ENCODE data around the gene KRTAP2-3.
"Not testable (repeated sequence)": the region's sequence is repeated elsewhere in the genome, so short reads cannot be mapped to it uniquely, and the experiment has no call there.

Gene KRTAP2-3, protein sequence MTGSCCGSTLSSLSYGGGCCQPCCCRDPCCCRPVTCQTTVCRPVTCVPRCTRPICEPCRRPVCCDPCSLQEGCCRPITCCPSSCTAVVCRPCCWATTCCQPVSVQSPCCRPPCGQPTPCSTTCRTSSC

DNA sequence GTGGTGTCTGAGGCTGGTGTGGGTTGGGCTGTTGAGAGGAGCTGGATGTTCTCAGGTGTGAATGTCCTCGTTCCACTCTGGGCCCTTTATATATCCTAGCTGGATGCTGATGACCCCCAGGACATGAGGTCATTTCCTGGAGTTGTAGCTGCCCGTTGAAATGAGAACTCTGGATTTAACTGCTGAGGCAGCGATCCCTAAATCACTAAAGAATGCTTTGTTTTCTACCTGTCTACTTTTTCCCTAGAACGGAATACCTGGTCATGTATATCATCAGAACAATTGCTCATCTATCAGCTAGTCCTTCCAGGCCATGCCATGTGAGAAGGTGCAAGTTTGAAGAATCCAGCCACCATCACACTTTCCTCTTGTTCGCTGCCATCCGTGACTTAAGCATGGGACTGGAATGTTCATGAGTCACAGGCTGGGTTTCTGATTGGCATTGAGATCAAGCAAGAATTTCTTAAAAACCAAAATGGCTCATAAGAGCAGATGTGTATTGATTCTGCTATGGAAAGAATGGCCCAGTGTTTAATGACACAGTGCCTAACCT lies at the start of gene KRTAP2-3:
KRTAP2-3 (minus strand) TSS at position 63 of the 553 bp plus-strand sequence. CDS start 64 bp downstream, outside the sequence.
- DNase-seq = no peak

DNA sequence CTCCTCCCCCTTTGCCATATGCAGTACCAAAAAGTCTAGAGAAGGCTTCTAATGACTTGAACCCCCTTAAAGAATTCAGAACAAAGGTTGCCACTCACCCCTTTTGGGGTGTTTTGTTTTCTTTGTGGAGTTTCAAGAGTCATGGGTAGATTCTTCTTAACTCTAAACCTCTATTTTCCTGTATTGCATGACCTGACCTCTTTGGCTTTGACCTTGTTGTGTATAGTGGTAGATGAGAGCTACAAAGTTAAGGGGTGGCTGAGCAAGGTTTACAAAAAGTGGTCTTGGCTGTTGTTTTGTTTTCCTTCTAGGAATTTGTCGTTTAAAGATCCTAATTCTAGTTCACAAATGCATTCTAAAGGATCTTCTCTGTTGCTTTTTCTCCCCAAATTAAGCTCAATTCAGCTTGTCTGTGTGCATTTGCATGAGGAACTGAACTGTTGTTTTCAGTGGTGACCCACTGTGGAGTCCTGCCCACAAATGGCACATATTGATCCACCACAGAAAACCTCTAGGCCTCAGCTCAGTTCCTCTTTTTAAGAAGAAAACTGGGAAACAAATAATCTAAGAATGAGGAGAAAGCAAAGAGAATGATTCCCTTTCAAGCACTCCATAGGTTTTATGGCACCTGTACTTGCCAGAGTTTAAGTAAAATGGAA lies 48.9 kb upstream of the KRTAP2-3 start:
- not testable (repeated sequence) for DNase-seq

DNA sequence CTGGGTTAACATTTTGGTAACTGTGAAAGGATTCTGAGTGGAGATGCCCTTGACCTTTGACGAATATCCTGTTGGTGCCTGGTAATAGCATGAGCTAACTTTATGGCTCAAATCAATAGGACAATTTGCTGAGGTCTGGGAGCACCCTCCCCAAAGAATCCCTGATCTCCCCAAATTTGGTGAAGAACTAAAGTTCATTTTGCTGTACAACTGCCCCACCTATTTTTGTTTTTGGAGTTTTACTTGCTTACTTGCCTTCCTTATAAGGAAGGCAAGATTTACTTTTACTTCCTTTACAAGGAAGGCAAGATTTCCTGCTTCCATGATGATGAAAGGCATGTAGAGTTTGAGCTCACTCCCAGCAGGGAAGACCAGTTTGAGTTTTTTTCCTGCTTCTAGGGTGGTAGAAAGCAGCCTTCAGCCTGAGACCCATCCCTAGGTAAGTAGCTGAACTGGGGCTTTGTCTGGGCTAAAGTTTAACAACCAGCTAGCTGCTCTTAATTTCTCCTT lies 48.1 kb upstream of the KRTAP2-3 start:
- DNase-seq = no peak

DNA sequence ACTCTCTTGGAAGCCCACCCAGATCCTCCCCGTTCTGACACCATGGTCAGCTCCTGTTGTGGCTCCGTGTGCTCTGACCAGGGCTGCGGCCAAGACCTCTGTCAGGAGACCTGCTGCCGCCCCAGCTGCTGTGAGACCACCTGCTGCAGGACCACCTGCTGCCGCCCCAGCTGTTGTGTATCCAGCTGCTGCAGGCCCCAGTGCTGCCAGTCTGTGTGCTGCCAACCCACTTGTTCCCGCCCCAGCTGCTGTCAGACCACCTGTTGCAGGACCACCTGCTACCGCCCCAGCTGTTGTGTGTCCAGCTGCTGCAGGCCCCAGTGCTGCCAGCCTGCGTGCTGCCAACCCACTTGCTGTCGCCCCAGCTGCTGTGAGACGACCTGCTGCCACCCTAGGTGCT lies 45.4 kb upstream of the KRTAP2-3 start, which contains the start of gene KRTAP4-9:
KRTAP4-9 (plus strand) TSS at position 43 of the 400 bp plus-strand sequence; CDS start at position 43, 0 bp downstream.
- not testable (repeated sequence) for DNase-seq

DNA sequence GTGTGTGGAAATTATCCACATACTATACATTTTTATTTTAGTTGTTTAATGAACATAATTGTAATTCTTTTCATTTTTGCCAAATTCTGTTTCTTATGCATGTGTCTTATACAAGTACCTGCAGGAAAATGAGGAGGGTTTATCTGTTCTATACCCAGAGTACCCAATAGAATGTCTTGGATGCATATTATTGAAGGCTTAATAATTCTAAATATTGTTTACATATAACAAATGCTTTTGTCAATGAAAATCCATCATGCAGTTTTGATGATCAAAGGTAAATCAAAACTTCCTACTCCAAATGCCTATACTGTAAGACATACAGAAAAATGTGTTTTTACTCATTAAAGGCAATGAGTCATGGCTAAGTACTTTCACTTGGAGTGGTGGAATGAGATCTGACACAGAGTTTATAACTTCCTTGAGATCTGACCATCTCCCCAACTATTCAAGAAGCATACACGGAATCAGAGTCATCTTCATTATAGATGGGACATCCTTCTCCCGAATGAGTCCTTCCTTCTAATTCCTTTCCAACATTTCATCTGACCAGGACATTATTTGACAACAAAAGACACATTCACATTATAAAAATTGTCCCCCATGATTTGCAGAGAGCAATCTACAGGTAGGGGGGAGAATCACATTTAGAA lies 44.6 kb upstream of the KRTAP2-3 start:
- DNase-seq = not testable (repeated sequence)

DNA sequence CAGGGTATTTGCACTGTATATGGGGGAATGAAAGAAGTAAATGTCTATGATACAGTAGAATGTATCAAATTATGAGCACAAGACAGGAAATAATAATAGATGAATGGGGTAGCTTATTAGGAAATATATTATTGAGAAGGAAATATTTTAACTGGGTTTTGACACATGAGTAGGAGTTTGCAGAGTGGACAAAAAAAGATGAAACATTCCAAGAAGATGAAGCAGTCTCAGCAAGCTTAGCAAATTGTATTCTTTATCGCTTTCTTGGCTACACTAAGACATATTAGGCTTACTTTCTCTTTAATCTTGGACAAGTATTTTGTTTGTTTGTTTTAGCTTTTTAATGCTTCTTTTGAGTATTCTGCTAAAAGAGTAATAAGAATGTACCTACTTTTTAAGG lies 44.0 kb upstream of the KRTAP2-3 start:
- no peak for DNase-seq

DNA sequence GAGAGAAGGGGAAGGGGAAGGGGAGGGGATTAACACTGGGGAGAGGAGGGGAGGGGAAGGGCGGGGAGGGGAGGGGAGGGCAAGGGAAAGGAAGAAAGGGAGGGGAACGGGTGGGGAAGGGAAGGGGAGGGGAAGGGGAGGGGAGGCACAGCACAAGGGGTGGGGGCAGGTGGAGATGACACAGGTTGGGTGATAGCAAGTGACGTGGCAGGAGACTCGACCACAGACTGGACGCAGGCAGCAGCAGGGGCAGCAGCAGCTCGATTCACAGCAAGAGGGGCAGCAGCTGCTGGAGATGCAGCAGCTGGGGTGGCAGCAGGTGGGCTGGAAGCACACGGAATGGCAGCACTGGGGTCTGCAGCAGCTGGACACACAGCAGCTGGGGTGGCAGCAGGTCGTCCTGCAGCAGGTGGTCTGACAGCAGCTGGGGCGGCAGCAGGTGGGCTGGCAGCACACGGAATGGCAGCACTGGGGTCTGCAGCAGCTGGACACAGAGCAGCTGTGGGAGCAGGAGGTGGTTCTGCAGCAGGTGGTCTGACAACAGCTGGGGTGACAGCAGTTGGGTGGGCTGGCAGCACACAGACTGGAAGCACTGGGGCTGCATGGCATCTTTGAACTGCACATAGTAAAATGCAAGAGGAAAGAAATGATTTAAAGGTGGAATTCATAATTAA lies 41.8 kb upstream of the KRTAP2-3 start, which contains the start of gene KRTAP4-16:
KRTAP4-16 (minus strand) TSS at position 624 of the 674 bp plus-strand sequence; CDS start at position 624, 0 bp downstream.
- DNase-seq = no peak

DNA sequence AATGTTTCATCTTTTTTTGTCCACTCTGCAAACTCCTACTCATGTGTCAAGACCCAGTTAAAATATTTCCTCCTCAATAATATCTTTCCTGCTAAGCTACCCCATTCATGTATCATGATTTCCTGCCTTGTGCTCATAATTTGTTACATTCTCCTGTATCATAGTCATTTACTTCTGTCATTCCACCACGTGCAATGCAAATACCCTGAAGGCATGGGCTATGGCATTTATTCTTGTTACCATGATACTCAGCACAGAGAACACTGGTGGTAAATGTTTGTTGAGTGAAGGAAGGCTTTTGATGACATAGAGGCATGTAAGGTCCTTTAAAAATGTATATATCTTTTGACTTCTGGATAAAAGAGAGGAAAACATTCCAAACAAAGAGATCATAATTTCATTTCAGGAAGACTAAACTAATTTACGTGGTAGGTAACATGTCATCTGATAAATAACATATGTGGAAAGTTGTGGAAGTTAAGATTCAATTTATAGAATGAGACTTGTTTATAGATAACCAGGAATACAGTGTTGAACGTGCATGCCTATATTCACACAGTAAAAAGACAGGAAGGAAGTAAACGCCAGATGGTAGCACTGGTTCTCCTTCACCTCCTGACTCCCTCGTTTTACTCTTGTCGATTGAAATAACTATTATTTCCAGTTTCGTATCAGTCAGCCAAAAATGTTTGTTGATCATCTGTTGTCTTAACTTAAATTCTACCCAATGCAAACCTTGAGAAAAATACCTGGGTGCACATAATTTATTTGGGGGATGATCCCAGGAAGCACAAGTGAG lies 40.0 kb upstream of the KRTAP2-3 start:
- DNase-seq = not testable (repeated sequence)

DNA sequence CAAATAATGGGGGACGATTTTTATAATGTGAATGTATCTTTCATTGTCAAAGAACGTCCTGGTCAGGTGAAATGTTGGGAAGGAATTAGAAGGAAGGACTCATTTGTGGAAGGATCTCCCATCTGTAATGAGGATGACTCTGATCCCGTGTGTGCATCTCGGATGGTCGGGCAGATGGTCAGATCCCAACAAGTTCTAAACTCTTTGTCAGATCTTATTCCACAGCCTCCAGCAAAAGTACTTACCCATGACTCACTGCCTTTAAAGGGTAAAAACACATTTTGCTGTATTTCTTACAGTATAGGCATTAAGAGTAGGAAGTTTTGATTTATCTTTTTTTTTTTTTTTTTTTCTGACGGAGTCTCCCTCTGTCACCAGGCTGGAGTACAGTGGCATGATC lies 38.6 kb upstream of the KRTAP2-3 start:
- DNase-seq = no peak

DNA sequence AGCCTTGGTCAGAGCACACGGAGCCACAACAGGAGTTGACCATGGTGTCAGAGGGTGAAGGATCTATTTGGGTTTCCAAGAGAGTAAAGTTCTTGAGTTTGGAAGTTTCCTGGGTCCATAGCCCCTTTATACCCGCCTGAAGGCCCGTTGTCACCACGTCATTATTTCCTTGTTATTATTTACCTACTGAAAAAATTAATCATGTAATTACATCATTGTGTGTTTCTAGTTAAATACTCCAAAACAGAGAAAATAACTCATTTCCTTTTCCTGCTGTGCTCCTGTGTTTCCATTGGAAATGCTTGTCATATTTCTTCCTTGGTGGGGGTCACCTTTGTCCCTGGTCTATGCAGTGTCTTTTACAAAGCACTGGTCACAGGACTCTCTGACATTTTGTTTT lies 38.1 kb upstream of the KRTAP2-3 start, which contains the start of gene KRTAP4-8:
KRTAP4-8 (minus strand) TSS at position 101 of the 400 bp plus-strand sequence; CDS start at position 43, 58 bp downstream.
- DNase-seq = no peak

DNA sequence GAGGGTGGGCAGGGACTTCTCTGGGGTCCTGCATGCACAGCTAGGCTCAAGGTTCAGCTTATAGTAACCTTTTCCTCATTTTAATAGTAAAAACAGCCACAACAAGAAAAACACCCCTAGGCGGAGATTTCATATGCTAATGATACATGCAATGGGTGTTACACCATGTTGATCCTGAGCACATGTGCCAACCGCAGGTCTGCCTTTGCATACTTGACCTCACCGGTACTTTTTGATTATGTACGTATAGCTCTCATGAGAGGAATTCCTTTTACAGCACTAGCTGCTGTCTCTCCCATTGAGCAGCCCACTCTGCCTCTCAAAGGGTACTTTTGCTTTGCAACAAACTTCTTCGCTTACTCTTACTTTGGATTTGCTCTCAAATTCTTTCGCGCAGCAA lies 36.1 kb upstream of the KRTAP2-3 start:
- no peak for DNase-seq

DNA sequence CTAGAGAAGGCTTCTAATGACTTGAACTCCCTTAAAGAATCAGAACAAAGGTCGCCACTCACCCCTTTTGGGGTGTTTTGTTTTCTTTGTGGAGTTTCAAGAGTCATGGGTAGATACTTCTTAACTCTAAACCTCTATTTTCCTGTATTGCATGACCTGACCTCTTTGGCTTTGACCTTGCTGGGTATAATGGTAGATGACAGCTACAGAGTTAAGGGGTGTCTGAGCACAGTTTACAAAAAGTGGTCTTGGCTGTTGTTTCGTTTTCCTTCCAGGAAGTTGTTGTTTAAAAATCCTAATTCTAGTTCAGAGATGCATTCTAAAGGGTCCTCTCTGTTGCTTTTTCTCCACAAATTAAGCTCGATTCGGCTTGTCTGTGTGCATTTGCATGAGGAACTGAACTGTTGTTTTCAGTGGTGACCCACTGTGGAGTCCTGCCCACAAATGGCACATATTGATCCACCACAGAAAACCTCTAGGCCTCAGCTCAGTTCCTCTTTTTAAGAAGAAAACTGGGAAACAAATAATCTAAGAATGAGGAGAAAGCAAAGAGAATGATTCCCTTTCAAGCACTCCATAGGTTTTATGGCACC lies 28.9 kb upstream of the KRTAP2-3 start:
- not testable (repeated sequence) for DNase-seq

DNA sequence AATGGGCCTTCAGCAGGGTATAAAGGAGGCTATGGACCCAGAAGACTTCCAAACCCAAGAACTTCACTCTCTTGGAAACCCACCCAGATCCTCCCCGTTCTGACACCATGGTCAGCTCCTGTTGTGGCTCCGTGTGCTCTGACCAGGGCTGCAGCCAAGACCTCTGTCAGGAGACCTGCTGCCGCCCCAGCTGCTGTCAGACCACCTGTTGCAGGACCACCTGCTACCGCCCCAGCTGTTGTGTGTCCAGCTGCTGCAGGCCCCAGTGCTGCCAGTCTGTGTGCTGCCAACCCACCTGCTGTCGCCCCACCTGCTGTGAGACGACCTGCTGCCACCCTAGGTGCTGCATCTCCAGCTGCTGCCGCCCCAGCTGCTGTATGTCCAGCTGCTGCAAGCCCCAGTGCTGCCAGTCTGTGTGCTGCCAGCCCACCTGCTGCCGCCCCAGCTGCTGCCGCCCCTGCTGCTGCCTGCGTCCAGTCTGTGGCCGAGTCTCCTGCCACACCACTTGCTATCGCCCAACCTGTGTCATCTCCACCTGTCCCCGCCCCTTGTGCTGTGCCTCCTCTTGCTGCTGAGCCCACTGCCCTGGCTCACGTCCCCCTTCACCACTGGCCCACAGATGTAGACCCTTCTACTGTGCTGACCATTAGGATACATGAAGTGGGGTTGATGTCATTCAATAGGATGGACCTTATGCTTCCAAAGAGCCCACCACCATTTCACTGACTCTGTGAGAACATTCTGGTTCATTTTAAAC lies 24.4 kb upstream of the KRTAP2-3 start, which contains the start of gene KRTAP4-7:
KRTAP4-7 (plus strand) TSS at position 51 of the 757 bp plus-strand sequence; CDS start at position 108, 57 bp downstream.
- not testable (repeated sequence) for DNase-seq

DNA sequence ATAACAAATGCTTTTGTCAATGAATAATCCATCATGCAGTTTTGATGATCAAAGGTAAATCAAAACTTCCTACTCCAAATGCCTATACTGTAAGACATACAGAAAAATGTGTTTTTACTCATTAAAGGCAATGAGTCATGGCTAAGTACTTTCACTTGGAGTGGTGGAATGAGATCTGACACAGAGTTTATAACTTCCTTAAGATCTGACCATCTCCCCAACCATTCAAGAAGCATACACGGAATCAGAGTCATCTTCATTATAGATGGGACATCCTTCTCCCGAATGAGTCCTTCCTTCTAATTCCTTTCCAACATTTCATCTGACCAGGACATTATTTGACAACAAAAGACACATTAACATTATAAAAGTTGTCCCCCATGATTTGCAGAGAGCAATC lies 23.5 kb upstream of the KRTAP2-3 start:
- DNase-seq = not testable (repeated sequence)

DNA sequence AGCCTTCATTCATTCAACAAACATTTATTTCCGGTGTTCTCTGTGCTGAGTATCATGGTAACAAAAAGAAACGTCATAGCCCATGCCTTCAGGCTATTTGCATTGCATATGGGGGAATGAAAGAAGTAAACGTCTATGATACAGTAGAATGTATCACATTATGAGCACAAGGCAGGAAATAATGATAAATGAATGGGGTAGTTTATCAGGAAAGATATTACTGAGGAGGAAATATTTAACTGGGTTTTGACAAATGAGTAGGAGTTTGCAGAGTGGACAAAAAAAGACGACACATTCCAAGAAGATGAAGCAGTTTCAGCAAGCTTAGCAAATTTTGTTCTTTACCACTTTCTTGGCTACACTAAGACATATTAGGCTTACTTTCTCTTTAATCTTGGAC lies 22.7 kb upstream of the KRTAP2-3 start:
- DNase-seq = no peak

DNA sequence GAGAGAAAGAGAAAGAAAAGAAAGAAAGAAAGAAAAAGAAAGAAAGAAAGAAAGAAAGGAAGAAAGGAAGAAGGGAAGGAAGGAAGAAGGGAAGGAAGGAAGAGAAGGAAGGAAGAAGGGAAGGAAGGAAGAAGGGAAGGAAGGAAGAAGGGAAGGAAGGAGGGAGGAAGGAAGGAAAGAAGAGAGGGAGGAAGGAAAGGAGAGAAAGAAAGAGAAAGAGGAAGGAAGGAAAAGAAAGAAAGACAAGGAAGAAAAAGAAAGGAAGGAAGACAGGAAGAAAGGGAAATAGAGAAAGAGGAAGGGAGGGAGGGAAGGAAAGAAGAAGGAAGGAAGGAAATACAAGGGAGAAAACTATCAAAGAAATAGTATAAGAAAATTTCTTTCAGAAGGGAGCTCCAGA lies 16.9 kb upstream of the KRTAP2-3 start:
- no peak for DNase-seq

DNA sequence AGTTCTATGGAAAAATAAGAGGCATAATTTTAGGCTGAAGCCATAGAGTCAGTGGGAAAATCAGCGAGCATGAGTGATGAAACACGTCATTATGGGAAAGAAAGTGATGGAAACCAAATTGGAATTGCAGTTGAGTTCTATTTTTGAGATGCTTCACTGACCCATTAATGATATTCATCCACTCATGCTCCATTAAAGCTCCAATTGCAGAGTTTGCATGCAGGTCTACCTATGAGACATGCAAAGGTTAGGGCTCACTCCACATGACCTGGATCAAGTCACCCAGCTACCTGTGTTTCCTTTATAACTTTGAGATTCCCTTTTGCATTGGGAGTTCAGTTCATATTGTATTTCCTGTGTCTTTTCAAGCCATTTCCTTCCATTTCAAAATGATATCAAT lies 13.8 kb upstream of the KRTAP2-3 start:
- DNase-seq = no peak

DNA sequence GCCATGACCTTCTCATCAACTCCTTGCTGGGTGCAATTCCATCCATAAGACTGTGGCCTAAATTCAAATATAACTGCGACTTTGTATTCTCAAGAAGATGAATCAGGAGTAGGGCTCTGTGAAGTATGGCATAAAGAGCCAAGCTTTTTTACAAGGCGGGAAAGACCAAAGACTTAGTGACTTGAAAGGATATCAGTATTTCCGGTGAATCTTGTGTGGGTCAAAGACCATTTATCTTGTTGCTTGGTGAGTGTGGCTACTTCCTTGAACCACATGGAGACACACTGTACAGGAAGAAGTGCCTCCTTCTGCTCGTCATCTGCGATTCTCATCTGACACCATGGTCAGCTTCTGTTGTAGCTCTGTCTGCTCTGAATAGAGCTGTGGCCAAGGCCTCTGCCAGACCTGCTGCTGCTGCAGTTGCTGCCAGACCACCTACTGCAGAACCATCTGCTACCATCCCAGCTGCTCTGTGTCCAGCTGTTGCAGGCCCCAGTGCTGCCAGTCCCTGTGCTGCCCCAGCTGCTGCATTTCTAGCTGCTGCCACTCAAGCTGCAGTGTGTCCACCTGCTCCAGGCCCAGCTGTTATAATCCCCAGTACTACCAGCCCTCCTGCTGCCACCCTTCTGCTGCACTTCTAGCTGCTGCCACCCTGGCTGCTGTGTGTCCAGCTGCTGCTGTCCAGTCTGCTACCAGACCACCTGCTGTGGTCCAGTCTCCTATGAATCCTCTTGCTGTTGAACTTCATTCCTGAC lies 11.9 kb upstream of the KRTAP2-3 start:
- DNase-seq = no peak

DNA sequence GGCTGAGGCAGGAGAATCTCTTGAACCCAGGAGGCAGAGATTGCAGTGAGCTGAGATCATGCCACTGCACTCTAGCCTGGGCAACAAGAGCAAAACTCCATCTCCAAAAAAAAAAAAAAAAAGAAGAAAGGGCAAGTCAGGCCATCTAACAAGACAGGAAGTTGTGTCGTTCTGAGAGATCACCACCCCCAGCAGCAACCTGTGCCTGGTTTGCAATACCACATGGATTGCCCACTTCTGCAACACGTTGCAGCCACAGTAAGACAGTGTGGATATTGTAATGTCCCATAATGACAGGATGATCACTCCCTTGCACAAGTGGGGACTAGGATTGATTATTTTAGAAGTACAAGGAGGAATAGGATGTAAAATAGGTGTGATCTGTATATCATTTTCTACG lies 9.1 kb upstream of the KRTAP2-3 start:
- DNase-seq = no peak

DNA sequence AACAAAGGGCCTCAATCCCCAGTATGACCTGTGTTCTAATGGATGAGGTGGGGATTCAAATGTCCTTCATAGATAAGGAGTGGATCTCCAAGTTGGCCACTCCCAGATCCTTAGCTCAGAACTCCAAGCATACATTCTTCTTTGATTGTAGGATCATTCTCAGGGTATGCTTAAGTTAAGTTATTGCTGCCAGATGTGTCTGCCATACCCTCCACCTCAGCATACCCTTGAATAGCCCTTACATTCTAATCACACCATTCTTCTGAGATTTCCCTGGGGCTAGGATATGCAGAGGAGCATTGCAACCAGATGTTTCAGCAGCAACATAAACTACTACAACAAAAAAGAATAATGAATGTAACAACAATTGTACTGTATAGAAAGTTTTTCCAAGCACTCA lies 7.4 kb upstream of the KRTAP2-3 start:
- DNase-seq = no peak

All from CD4-positive, alpha-beta T cell treated with Interleukin-10 for 1 hour (primary cell).